GM19467 (cell line): ENCODE measurements around the gene PHF20.
"Not testable (repeated sequence)": the region's sequence is repeated elsewhere in the genome, so short reads cannot be mapped to it uniquely, and the experiment has no call there.

Source experiments
- ATAC-seq: cut with Tn5 transposase; IDR thresholded peaks from one replicate; pipeline ENCODE4 v1.9.1; 2021; ENCODE audit warnings: mild to moderate bottlenecking, moderate library complexity; ENCODE audit not compliant: unreplicated experiment

The PHF20 gene

DNA sequence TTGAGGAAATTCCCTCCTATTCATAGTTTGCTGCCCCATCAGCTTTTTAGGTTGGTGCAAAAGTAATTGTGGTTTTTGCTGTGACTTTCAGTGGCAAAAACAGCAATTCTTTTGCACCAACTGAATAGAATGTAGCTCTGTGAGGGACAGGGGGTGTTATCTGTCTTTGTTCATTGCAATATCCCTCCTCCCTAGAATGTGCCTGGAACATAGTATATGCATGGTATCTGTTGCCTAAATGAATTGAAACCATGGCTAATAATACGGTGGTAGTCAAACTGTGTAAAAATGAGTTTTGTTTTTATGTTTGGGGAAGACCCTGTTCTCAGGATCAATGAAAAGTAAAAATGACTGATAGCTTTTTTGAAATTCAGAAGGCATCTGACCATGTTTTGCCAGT, 137.4 kb downstream of the PHF20 start:
- ATAC-seq = no peak

DNA sequence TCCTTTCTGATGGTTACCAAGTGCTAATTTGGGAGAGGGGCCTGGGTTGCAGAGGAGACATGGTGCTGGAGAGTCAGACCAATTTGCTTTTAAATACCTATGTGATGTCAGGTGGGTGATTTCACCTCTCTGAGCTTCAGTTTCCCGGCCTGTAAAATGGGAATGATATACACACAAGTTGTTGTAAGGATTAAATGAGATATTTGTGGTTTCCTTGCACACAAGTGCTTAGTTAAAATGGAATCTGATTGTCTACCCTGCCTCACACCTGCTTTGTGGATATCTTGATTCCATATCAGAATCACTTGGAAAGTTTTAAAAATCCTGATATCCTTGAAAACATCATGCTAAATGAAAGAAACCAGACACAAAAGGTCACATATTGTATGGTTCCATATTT, 138.0 kb downstream of the PHF20 start:
- ATAC-seq = no peak

- no peak for ATAC-seq
These were observed 138.4 kb downstream of the PHF20 start for GRCh38 chr20:35910254-35910653.

GRCh38 chr20:35912881-35913280, 141.1 kb downstream of the PHF20 start:
- no peak for ATAC-seq

DNA sequence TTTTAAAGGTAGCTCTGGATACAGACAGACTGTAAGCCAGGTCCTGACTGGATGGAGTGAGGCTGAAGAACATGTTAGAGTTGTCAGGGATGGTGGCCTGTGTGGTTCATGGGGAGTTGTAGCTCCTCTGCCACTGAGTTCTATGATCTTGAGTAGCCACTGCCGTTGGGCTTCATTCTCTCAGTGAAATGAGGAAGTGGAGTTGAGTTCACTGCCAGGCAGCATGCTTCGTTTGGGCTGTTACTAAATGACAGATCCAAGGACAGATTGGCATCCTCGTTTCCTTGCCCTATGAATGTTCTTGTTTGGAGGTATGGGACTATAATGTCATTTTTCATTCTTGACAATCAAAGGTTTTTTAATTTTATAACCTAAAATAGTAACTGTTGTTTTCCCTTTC, 145.3 kb downstream of the PHF20 start:
- no peak for ATAC-seq

DNA sequence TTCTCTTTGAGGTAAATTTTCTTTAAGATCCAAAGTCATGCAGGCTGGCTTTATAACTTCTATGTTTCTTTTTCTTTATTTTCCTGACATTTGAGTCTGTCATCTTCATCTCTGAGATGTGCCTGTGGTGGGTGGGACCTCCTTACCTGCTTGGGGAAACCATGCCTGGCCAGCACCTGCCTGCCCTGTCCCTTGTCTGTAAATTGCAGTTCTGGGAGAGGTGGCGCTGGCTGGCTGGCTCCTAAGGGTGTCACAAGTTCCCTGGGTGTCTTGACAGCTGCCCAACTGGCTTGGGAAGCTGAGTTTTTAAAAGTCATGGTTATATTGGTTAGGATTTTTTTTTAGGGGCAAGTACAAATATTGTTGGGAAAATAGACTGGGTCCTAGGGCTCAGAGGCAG, 146.2 kb downstream of the PHF20 start:
- ATAC-seq = no peak

DNA sequence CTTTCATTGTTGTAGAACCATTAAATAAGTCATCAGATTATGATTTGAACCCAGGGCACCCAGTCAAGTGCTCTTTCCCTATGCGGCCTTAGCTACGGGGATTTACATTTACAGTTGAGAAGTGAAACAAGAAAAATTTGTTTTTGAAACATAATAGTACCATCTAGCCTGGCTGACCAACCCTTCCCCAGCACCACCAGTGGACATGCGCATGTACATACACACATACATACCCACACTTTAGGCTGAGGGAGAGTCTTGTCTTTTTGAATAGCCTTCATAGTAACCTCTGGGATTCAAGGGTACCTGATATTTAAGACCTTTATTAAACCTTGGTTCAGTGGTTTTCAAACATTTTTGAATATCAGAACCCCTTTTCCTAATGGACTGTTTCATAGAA, 148.7 kb downstream of the PHF20 start:
- ATAC-seq = no peak

DNA sequence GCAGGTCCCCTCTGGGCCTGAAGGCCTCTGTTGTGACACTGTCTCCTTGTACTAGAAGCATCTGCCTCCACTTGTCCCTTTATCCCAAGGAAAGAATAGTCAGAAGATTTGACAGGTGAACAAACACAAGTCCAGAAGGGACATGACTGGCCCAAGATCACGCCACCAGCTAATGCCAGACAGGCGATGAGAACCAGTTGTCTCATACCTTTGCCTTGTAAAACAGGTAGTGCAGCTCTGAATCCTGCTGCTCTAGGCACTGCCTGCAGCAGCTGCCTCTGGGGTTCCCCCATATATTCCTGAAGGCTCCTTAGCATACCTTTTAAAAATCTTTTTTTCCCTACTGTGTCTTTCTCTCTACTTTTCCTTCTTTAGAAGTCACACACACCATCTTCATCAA, 157.5 kb downstream of the PHF20 start:
- ATAC-seq = no peak

- no peak for ATAC-seq
These were observed 162.2 kb downstream of the PHF20 start for GRCh38 chr20:35934050-35934449.

DNA sequence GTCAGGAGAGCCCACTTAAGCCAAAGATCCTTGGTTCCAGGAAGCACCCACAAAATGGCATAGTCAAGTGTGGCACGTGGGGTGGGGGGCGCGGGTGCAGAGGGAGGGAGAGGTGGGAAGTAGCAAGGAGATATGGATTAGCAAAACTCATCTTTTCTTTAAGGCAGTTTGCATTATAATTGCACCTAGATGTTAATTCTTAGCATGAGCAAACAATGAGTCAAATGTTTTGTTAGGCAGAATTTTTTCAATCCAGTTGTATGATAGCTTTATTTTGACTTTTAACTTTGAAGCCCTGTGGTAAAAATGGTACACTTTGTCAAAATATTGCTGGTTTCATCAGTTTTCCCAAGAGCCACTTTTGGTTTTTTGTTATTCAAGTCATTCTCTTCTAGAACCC, 167.4 kb downstream of the PHF20 start:
- ATAC-seq = no peak

GRCh38 chr20:35941620-35942019, 169.8 kb downstream of the PHF20 start:
- no peak for ATAC-seq

DNA sequence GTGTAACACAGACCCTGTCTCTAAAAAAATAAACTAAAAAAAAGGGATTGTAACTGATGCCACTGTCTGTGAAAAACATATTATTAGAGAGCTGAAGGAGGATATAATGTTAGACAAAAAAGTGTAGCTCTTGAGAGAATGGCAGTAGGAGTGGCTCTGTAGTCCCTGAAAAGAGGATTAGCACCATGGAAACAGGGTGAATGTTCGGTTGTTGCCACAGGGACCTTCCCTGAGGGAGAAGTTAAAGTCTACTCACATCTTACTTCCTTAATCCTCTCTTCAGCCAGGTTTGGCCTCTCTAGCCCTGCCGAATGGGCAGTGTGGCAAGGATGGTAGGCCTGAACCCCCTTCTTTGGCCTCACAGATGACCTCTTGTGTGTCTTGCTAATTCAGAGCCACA, 170.4 kb downstream of the PHF20 start:
- no peak for ATAC-seq

DNA sequence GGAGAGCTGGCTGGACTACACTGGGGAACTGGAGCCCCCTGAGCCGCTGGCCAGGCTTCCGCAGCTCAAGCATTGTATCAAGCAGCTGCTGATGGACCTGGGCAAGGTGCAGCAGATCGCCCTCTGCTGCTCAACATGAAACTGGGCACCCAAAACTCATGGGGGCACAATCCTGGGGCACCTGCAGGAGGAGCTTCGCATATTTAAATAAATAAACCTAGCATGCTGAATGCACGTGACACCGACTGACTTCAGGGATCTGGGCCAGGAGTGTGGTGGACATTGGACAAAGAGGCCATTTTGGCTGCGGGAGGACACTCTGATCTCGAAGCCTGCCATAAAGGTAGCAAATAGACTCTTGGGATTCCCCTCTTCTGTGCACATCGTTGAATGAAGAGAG, 175.7 kb downstream of the PHF20 start:
- ATAC-seq = no peak

DNA sequence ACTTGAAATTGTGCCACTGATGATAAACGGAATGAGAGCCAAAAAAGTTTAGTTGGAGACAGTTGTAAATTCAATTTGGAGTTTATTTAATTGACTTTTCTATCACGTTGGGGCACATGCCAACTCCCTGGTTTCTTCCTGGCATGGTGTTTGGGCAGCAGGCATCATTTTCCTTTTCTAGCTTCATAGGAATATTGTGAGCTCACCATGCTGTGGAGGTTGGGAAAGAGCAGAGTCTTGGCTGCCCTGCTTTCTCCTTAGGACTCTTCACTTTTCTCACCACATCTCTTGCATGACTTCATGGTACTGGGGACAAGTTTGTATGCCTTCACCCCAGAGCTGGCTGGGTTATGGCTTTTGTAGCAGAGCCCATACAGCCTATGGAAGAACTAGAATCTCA, 176.1 kb downstream of the PHF20 start:
- no peak for ATAC-seq

DNA sequence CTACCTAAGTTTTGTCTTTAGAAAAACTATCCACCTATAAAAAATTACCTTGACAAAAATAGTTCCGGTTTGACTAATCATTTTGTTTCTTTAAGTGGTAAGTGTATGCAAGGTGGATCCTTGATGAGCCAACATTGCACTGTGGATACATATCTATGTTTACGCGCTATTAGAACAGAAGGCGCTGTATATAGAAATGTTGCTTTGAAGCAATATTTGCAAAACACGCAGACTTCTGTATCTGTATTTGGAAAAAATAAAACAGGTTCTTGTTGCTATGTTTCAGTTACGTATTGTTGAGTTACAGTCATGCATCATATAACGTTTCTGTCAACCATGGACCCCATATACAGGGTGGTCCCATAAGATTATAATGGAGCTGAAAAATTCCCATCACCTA, 178.3 kb downstream of the PHF20 start:
- ATAC-seq = no peak

- ATAC-seq = not testable (repeated sequence)
These were observed 180.3 kb downstream of the PHF20 start for GRCh38 chr20:35952080-35952479.

GRCh38 chr20:35952480-35953386, 180.9 kb downstream of the PHF20 start:
- ATAC-seq = no peak

DNA sequence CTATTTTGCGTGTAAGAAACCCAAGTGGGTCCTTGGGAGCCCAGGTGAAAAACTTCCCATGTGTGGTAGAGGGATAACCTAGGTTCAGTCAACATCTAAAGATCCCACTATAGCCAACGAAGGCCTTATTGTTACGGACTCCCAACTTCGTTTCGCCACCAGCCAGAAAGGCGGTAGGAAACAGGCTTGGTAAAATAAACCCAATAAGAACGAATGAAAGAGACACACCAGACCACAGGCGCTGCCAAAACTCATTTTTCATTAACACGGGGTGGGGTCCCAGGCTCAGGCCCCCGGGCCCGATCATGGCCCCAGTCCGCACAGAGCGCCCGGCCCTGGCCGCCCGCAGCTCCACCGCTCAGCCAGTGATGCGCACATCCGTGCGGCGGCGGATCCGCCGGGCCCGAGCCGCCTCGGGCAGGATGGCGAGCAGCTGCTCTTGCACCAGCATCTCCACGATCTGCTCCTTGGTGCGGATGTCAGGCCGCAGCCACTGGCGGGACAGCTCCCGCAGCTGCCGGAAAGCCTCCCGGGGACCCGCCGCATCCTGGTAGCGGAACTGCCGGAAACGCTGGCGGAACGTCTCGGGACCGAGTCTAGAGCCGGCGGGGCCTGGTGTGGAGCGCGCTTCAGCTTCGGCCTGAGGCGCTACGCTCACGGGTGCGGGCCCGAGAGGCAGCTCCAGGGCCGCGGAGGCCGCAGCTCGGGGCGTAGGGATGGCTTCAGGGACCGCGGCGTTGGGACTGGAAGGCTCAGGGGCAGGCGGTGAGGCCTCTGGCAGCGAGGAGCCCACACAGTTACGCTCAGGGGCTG, 181.8 kb downstream of the PHF20 start:
- ATAC-seq = peak; percentile 21

DNA sequence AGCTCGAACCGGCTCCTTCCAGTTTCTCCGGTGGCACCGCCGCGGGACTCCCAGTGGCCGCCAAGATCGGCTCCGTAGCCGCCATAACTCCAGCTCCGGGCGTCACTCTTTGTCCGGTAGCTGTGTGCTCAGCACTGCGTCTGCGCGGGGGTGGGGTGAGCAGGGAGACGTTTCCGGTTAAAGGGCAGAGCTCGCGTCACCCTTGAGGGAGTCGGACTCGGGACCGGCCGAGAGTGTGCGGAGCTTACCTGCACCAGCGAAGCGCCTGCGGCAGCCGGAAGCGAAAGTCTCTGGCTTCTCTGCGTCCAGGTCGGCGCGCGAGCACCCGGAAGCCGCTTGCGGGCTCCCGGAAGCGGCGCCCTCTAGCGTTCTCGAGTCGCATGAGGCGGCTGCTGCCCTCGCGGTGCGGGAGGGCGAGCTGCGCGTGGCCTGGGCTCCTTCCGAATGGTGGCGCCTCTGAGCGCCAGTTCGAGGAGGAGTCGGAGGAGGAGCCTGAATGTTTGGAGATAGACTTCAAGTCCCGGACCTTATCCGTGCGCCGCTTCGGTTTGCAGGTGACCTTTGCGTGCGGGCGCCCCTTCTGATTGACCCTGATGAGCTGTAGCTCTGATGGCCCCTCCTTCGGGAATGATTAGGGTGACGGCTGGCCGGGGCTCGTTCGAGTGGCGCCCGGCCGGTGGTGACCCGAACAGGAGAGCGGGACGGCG, 182.5 kb downstream of the PHF20 start, which contains the start of gene SCAND1:
Gene SCAND1, minus strand, starts transcription at position 303 of the 707 bp plus-strand sequence. Its CDS starts 218 bp downstream, at position 85.
- peak; percentile 86 for ATAC-seq

DNA sequence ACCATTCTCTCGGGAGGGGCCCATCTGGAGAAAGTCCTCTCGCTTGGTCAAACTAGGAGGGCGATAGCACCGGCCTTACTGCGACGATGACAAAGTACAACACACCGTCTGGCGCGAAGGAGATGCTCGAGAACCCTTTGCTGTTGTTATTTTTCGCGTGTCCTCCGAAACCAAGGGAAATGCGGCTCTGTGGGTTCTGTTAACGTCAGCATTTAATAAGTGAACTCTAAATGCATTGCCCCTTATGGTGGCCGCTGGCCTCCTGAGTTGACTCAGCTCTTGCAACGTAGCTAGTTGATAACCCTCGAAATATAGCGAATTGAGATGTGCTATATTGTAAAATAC, 183.1 kb downstream of the PHF20 start:
- ATAC-seq = no peak

DNA sequence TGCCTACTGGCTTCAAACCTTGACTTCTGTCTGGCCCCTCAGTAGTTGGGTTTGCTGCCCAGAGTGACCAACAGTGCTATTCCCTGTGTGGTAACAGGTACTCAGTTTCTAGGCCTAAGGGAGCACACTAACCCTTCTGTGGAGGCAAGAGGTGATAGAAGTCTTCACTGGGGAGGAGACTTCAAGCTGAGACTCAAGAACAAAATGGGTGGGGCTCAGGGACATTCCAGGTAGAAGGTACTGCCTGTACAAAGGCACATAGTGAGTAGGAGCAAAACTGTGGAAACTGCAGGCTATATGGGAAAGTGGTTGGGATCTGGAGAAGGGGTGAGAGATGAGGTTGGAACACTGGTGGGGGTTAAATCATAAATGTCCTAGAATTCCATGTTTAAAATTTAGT, 184.8 kb downstream of the PHF20 start:
- ATAC-seq = no peak
